AG04449 (cell line): ENCODE results near the gene FGF14.
A peak's percentile ranks its signal among the peaks of the same experiment; 100 is the strongest.

Experiments
- CTCF ChIA-PET: fragments of 350-600 bp; formaldehyde crosslinking; extraction: SDS; loops from one replicate; lab custom pipeline; 2021; ENCODE audit warnings: antibody characterized with exemption; lab: Yijun Ruan, JAX
- POLR2A ChIA-PET: fragments of 400-600, 350-600 bp; formaldehyde crosslinking; extraction: SDS; loops from one replicate; lab custom pipeline; 2020; ENCODE audit warnings: antibody characterized with exemption, inconsistent platforms; lab: Yijun Ruan, JAX
- DNase-seq: peaks from one replicate; pipeline ENCODE4 v3.0.0-alpha.2; 2010; ENCODE audit warnings: low read depth, low spot score
- H3K4me3 ChIP-seq: 2 replicates; pipeline ENCODE4 v1.5.1; 2011; ENCODE audit warnings: low read depth, mild to moderate bottlenecking, control low read depth, low read length
- TF ChIP-seq, protein P1 (sequence below): IDR thresholded peaks from one replicate; pipeline ENCODE4 v1.5.1; 2011; ENCODE audit warnings: mild to moderate bottlenecking, moderate library complexity, low read length, control low read depth, inconsistent platforms; ENCODE audit not compliant: insufficient read depth; ENCODE audit errors: missing control alignments

FGF14 gene

DNA sequence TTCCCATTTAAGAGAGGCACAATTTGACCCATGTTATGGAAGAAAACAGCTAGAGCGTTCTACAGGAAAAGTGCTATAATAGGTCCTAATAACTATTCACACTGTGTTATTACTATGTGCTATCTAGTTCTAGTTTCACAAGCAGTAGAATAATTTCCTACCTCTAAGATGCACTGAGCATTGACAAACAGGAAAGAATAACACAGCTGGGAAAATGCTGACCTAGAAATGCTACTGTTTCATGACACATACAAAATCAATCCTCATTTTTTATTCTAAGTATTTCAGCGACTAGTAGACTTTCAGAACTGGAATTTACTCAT is 689.9 kb downstream of the FGF14 start:
- DNase-seq: no peak
- TF ChIP-seq, protein P1, sequence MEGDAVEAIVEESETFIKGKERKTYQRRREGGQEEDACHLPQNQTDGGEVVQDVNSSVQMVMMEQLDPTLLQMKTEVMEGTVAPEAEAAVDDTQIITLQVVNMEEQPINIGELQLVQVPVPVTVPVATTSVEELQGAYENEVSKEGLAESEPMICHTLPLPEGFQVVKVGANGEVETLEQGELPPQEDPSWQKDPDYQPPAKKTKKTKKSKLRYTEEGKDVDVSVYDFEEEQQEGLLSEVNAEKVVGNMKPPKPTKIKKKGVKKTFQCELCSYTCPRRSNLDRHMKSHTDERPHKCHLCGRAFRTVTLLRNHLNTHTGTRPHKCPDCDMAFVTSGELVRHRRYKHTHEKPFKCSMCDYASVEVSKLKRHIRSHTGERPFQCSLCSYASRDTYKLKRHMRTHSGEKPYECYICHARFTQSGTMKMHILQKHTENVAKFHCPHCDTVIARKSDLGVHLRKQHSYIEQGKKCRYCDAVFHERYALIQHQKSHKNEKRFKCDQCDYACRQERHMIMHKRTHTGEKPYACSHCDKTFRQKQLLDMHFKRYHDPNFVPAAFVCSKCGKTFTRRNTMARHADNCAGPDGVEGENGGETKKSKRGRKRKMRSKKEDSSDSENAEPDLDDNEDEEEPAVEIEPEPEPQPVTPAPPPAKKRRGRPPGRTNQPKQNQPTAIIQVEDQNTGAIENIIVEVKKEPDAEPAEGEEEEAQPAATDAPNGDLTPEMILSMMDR: no peak
- H3K4me3 ChIP-seq: no peak overlapping the region
- ChIA-PET CTCF (no interaction called here), POLR2A (no interaction called here)

DNA sequence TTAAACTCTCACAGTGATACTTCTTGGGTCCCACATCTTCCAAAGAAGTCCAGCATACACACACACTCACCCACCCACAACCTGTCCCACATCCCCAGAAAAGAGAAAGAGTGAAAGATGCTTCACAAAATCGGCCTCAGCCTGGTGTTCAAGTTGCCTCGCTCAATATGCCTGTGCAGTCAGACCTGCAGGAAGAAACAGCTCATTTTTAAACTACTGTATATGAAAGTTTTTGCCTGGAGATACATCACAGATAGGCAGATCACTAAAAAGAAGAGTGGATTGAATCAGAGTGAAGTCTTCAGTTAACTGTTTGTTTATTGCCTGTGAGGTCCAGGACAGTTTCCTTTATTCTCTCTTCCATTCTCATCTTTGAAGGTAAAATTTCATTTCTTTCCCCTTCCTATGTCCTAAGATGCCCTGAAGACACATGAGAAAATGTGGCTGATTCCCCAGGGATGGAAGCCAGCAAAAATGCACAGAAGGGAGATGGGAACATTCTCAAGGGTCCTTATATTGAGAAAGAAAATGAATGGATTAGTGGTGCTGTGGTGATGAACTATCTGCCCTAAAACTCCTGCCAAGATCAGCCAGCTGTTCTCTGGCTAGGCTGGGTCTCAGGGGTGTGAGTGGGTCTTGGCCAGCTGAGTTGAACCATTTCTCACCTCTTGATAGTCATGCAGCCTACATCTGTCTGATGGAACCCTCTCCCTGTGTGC is 690.4 kb downstream of the FGF14 start:
- TF ChIP-seq, protein P1: no peak
- ChIA-PET CTCF (no interaction called here), POLR2A (no interaction called here)
- no peak for DNase-seq
- no peak overlapping the region for H3K4me3 ChIP-seq

DNA sequence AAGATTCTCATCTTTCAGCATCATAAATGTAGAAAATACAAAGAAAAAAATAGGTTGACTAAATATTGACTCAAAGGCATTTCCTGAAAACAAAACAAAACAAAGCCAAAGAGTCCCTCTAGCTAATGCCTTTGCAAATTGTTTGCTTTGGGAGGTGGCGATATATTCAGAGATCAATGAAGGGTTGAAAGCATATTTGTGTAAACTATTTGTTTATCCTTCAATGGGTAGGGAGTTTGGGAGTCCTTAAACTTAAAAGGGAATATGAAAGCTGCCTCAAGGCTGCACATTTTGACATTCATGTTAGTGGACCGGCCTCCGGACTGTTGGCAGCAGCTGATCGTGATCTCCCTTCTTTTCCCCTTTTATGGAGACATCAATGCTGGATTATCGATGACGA is 691.9 kb downstream of the FGF14 start:
- no peak for DNase-seq
- TF ChIP-seq, protein P1: no peak
- no peak overlapping the region for H3K4me3 ChIP-seq
- POLR2A ChIA-PET: no interaction called here
- CTCF ChIA-PET: no interaction called here

DNA sequence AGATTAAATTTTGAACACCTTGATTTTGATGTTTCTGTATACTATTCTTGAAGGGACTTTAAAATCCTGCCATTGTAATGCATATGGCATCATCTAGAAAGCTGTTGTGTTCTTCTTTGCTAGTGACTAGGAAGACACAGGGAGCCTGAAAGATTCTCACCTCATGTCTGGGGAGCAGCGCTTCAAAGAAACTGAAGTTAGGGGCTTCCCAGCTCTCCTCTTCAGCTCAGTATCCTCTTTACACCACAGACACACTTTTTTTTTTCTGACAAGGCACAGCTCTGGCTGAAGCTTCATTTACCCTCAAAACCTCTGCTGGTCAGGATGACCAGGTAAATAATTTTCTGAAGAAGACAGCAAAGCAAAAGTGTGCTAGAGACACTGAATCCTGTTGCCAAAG is 693.7 kb downstream of the FGF14 start:
- TF ChIP-seq, protein P1: no peak
- no peak overlapping the region for H3K4me3 ChIP-seq
- ChIA-PET POLR2A (no interaction called here), CTCF (interaction anchor here (3.6 kb wide), 1 partner anchor 563 kb away, joined by 11 read pairs; no protein-coding TSS in a partner anchor)
- no peak for DNase-seq

DNA sequence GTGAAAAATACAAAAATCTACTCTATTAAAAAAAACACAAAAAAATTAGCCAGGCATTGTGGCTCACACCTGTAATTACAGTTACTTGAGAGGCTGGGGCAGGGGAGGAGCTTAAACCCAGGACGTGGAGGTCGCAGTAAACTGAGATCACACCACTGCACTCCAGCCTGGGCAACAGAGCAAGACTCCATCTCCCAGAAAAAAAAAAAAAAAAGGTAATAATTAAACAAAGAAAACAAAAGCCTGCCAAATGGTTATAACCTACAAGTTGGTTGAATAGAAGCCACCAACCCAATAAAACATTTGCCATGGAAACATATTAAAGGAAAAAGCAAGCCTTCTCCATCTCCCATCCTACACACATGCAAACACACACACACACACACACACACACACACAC is 694.2 kb downstream of the FGF14 start:
- POLR2A ChIA-PET: no interaction called here
- no peak for DNase-seq
- TF ChIP-seq, protein P1: no peak
- no peak overlapping the region for H3K4me3 ChIP-seq
- CTCF ChIA-PET: interaction anchor here (1.0 to 3.6 kb wide), 2 partner anchors 51 to 563 kb away, joined by 3 to 11 read pairs; no protein-coding TSS in a partner anchor

DNA sequence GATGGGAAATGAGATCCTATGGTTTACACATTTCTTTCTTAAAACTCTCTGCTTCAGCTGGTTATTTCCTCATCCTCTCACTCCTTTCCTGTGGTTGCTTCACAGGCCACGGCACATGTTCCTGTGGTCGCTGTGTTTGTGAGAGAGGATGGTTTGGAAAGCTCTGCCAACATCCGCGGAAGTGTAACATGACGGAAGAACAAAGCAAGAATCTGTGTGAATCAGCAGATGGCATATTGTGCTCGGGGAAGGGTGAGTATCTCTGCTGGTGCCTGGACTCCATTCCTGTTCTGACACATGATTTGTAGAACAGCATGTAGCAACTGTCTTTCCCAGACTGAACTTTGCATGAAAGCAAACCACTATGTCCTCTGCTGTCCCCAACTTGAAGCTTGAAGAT is 695.2 kb downstream of the FGF14 start:
- H3K4me3 ChIP-seq: no peak overlapping the region
- ChIA-PET POLR2A (no interaction called here), CTCF (interaction anchor here (0.7 to 3.6 kb wide), 3 partner anchors 21 to 562 kb away, joined by 3 to 11 read pairs (median 3); no protein-coding TSS in a partner anchor)
- DNase-seq: peak; percentile 81
- TF ChIP-seq, protein P1: no peak
